IMR-90 (cell line): Measurements from ENCODE around the gene RAD51B. TPM values are rescaled to one million over a fixed set of nuclear protein-coding genes. Genes with fewer than 3 reads are reported as not detected.

Source experiments
- ATAC-seq: fragments of 200-7000 bp; cut with Tn5 transposase; 2 replicates; pipeline ENCODE4 v1.9.1; 2020; ENCODE audit warnings: low read depth, mild to moderate bottlenecking, moderate library complexity
- BruUV-seq: library from RNA; stranded (reverse); fragments of 400-500 nt; replicated peaks from 2 replicates; lab custom pipeline; 2021; lab: Mats Ljungman, UMichigan
- CTCF ChIA-PET: fragments of 300-600 bp; formaldehyde crosslinking; extraction: SDS; loops from one replicate; lab custom pipeline; 2021; ENCODE audit warnings: antibody characterized with exemption; lab: Yijun Ruan, JAX
- POLR2A ChIA-PET: fragments of 300-600 bp; sonication (Branson Sonifier 250); formaldehyde crosslinking; loops from one replicate; lab custom pipeline; 2022; ENCODE audit warnings: antibody characterized with exemption; ENCODE audit not compliant: unreplicated experiment; lab: Charles Lee
- DNase-seq: peaks from one replicate; pipeline ENCODE4 v3.0.0; 2013
- H2AFZ ChIP-seq: replicated peaks from 2 replicates; pipeline ENCODE3; 2013; ENCODE audit warnings: low read length, mild to moderate bottlenecking; ENCODE audit not compliant: poor library complexity
- H2AK5ac ChIP-seq: 2 replicates; pipeline ENCODE4 v1.6.1; 2013; ENCODE audit warnings: low read depth, low read length, inconsistent platforms
- H2AK9ac ChIP-seq: replicated peaks from 2 replicates; pipeline ENCODE3; 2013; ENCODE audit warnings: mild to moderate bottlenecking, low read depth, low read length, moderate library complexity; ENCODE audit not compliant: poor library complexity
- H2BK120ac ChIP-seq: 2 replicates; pipeline ENCODE4 v1.6.1; 2013; ENCODE audit warnings: low read depth, low read length, inconsistent platforms
- H2BK15ac ChIP-seq: 3 replicates; pipeline ENCODE4 v1.6.1; 2013; ENCODE audit warnings: low read depth, low read length, inconsistent platforms
- H2BK20ac ChIP-seq: 2 replicates; pipeline ENCODE4 v1.6.1; 2013; ENCODE audit warnings: low read depth, mild to moderate bottlenecking, inconsistent platforms, low read length, moderate library complexity
- H2BK5ac ChIP-seq: 2 replicates; pipeline ENCODE4 v1.6.1; 2013; ENCODE audit warnings: mild to moderate bottlenecking, low read depth, low read length, inconsistent platforms; ENCODE audit not compliant: poor library complexity, severe bottlenecking
- H3K14ac ChIP-seq: replicated peaks from 2 replicates; pipeline ENCODE4 v1.6.1; 2013; ENCODE audit warnings: low read depth, low read length, inconsistent platforms
- H3K18ac ChIP-seq: 2 replicates; pipeline ENCODE4 v1.6.1; 2013; ENCODE audit warnings: low read depth, low read length, control low read depth
- H3K23ac ChIP-seq: 2 replicates; pipeline ENCODE4 v1.6.1; 2013; ENCODE audit warnings: low read depth, low read length, inconsistent platforms
- H3K27ac ChIP-seq: 2 replicates; pipeline ENCODE4 v1.5.1; 2013; ENCODE audit warnings: mild to moderate bottlenecking, control low read depth, low read length; ENCODE audit not compliant: insufficient read depth
- H3K27me3 ChIP-seq: 2 replicates; pipeline ENCODE4 v1.6.1; 2013; ENCODE audit warnings: low read length; ENCODE audit not compliant: control insufficient read depth, insufficient read depth
- H3K36me3 ChIP-seq: 2 replicates; pipeline ENCODE4 v1.6.1; 2013; ENCODE audit warnings: low read length, mixed read lengths; ENCODE audit not compliant: control insufficient read depth, insufficient read depth
- H3K4ac ChIP-seq: 2 replicates; pipeline ENCODE4 v1.6.1; 2013; ENCODE audit warnings: low read depth, low read length, inconsistent platforms
- H3K4me1 ChIP-seq: 2 replicates; pipeline ENCODE4 v1.6.1; 2013; ENCODE audit warnings: low read length, mixed read lengths; ENCODE audit not compliant: control insufficient read depth, insufficient read depth
- H3K4me2 ChIP-seq: 2 replicates; pipeline ENCODE4 v1.6.1; 2013; ENCODE audit warnings: low read depth, mild to moderate bottlenecking, control low read depth, low read length, moderate library complexity
- H3K4me3 ChIP-seq: 2 replicates; pipeline ENCODE4 v1.5.1; 2013; ENCODE audit warnings: low read depth, mild to moderate bottlenecking, control low read depth, low read length, moderate library complexity; ENCODE audit not compliant: insufficient read depth
- H3K56ac ChIP-seq: 2 replicates; pipeline ENCODE4 v1.6.1; 2013; ENCODE audit warnings: low read length, inconsistent platforms; ENCODE audit not compliant: insufficient read depth; ENCODE audit errors: extremely low read depth
- H3K79me1 ChIP-seq, 2 experiments: 2 replicates each; pipeline ENCODE4 v1.6.1; 2013; ENCODE audit warnings: low read length in 2 of 2, inconsistent platforms in 1 of 2, low read depth in 1 of 2
- H3K9ac ChIP-seq: 2 replicates; pipeline ENCODE4 v1.6.1; 2013; ENCODE audit warnings: low read depth, low read length, control low read depth
- H3K9me1 ChIP-seq: 2 replicates; pipeline ENCODE4 v1.6.1; 2013; ENCODE audit warnings: low read length, inconsistent platforms; ENCODE audit not compliant: insufficient read depth
- H3K9me3 ChIP-seq: 2 replicates; pipeline ENCODE4 v1.6.1; 2013; ENCODE audit warnings: low read length; ENCODE audit not compliant: control insufficient read depth, insufficient read depth
- H4K20me1 ChIP-seq: 2 replicates; pipeline ENCODE4 v1.6.1; 2013; ENCODE audit warnings: low read length, inconsistent platforms; ENCODE audit not compliant: insufficient read depth
- H4K5ac ChIP-seq: 2 replicates; pipeline ENCODE4 v1.6.1; 2013; ENCODE audit warnings: mild to moderate bottlenecking, low read depth, low read length, control low read depth
- H4K8ac ChIP-seq, 2 experiments: 2 replicates each; pipeline ENCODE4 v1.6.1; 2013; ENCODE audit warnings: low read depth in 2 of 2, low read length in 2 of 2, control low read depth in 1 of 2, inconsistent platforms in 1 of 2
- H4K91ac ChIP-seq: 2 replicates; pipeline ENCODE4 v1.6.1; 2013; ENCODE audit warnings: low read depth, low read length, inconsistent platforms; ENCODE audit not compliant: insufficient read depth
- CEBPB ChIP-seq: IDR thresholded peaks from 2 replicates; pipeline ENCODE4 v1.6.1; 2012; ENCODE audit warnings: low read depth, low read length, improper control_type of control experiment
- MAFK ChIP-seq: IDR thresholded peaks from 2 replicates; pipeline ENCODE4 v1.6.1; 2012; ENCODE audit warnings: low read depth, low read length, improper control_type of control experiment
- MAZ ChIP-seq: IDR thresholded peaks from 2 replicates; pipeline ENCODE4 v1.6.1; 2012; ENCODE audit warnings: low read depth, mild to moderate bottlenecking, low read length, improper control_type of control experiment, moderate library complexity, borderline replicate concordance
- WGBS, 2 experiments: methylation state at CpG; one replicate each; pipeline versions ENCODE4 v1.1.5 to v1.1.7; 2013; ENCODE audit warnings: missing lambda C conversion rate in 2 of 2; ENCODE audit not compliant: insufficient read length in 1 of 2; ENCODE audit errors: extremely low coverage in 2 of 2; 5-methylcytosine and 5-hydroxymethylcytosine counted together
- dilution Hi-C: fragments of 300-500 bp; cut with HindIII; formaldehyde crosslinking; loops from one replicate; pipeline ENCODE4 v1.14.3; 2018; ENCODE audit warnings: low sequenced_read_pairs; ENCODE audit not compliant: unreplicated experiment
- in situ Hi-C: fragments of 300-500 bp; cut with MboI; formaldehyde crosslinking; loops from 3 replicates; pipeline ENCODE4 v1.14.3; 2019; ENCODE audit warnings: low sequenced_read_pairs, inconsistent platforms, mixed read lengths
- intact Hi-C: fragments of 100-400 bp; cut with micrococcal nuclease; formaldehyde crosslinking; loops from 2 replicates; pipeline ENCODE4 v1.10.0; 2022
- polyA plus RNA-seq, 3 experiments: library from polyadenylated mRNA; depleted of rRNA; stranded (reverse); fragments of >200 nt; gene quantifications; 2 replicates each; pipeline ENCODE4 v1.2.3, GENCODE V29; 2012; ENCODE audit warnings: low replicate concordance in 1 of 3
- total RNA-seq: library from RNA; depleted of rRNA; stranded (reverse); fragments of >200 nt; gene quantifications from 2 replicates; pipeline ENCODE4 v1.2.3, GENCODE V29; 2012

The RAD51B gene
- total and polyA plus RNA-seq, 2 of the 4 experiments (the other 2 are of a cell fraction): 5.1 to 18.8 TPM

DNA sequence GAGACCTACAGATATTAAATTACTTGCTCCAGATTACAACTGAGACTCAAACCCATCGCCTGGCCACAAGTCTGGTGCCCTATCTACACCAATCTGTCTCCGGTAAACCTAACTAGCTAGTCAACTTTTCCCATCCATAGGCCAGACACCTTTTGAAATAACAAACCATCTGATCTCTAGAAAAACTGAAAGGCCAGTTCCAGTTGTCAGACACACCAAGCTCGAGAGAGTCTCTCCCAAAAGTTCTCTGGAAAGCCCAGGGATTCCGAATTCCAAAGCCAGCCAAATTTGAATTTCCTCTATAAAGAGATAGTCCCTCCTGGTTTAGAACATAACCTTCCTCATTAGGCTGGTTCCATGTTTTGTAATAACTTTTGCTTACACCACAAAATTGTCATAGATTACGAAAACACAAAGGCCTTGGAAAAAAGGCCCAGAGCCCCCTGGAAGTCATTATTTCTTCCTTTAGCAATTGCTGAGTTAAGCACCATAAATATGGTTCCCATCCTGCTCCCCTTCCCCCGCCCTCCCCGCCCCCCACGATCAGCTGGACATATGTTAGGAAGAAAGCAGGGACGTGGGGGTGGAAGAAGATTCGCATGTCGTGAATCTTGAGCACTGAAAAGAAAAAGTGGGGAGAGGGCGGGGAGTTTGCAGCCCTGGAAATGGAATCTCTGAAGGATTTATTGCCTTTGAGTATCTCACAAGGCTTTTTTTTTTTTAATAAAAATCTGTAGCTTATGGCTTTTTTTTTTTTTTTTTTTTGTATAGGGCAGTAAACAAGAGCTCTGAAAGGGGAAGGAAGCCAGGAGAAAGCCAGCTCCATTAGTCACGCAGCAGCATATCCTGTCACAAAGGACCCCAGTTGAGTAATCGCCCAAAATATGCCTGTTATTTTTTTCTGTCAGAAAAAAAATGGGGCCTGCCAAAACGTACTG is 862.9 kb downstream of the RAD51B start:
- Histone ChIP-seq H3K4ac (peak overlapping the region; percentile 75), H2BK120ac (peak overlapping the region; percentile 82), H3K9me3 (no peaks in the 10 kb centered on the region), H3K9ac (peak overlapping the region; percentile 52; the same call in 1 of the 2 replicates), H3K27ac (peak overlapping the region; percentile 90), H3K36me3 (no peaks in the 10 kb centered on the region), H3K4me3 (no peak overlapping the region), H2AK9ac (no peak overlapping the region), H3K4me2 (peak overlapping the region; percentile 38; the same call in 1 of the 2 replicates), H3K56ac (peak overlapping the region; percentile 76), H4K8ac (peak overlapping the region; percentile 80 to 87), H2AFZ (no peak overlapping the region), H3K79me1 (peaks cover 0 to 22% of the 10 kb centered on the region in 2 experiments; a peak in 1 of 4 replicates), H4K20me1 (no peaks in the 10 kb centered on the region), H2BK20ac (peak overlapping the region; percentile 70), H3K18ac (peak overlapping the region; percentile 82), H4K91ac (peak overlapping the region; percentile 85), H3K14ac (peak overlapping the region; percentile 32), H2BK5ac (peak overlapping the region; percentile 56), H4K5ac (peak overlapping the region; percentile 89), H3K4me1 (peaks cover 34% of the 10 kb centered on the region), H3K27me3 (no peaks in the 10 kb centered on the region), H3K9me1 (peaks cover 39% of the 10 kb centered on the region), H2BK15ac (peak overlapping the region; percentile 37), H2AK5ac (peak overlapping the region; percentile 65), H3K23ac (peak overlapping the region; percentile 75; the same call in 1 of the 2 replicates)
- WGBS, 2 experiments: 52% methylated on average over 3 of the region's 15 CpGs; no CpG with 5 or more reads in 1 of the 2 experiments
- TF ChIP-seq MAZ: no peak
- 0 out of 2 replicates have a peak, but pooled peaks have one; percentile 8 for TF ChIP-seq MAFK
- TF ChIP-seq CEBPB: peak; percentile 79
- dilution Hi-C loops: no loop called here
- POLR2A ChIA-PET: interaction anchor here (0.6 to 1.3 kb wide), 12 partner anchors 14 to 911 kb away, joined by 3 to 17 read pairs (median 6); partner anchors contain the start of gene ZFP36L1
- CTCF ChIA-PET: interaction anchor here (1.0 kb wide), 2 partner anchors 22 to 106 kb away, joined by 3 read pairs; no protein-coding TSS in a partner anchor
- DNase-seq: peak; percentile 95
- in situ Hi-C loops: no loop called here
- ATAC-seq: peak; percentile 62
- no TSS peak for BruUV-seq
- intact Hi-C loops: loop anchor here (10.0 kb wide), 2 partner anchors 138 to 218 kb away; no protein-coding TSS in a partner anchor
